Astrocyte of the cerebellum (primary cell): Measurements from ENCODE around the gene IKZF4.
"Not testable (repeated sequence)": the region's sequence is repeated elsewhere in the genome, so short reads cannot be mapped to it uniquely, and the experiment has no call there.

Source experiments
- DNase-seq: peaks from one replicate; pipeline ENCODE4 v3.0.0-alpha.2; 2011; ENCODE audit warnings: low read depth
- H3K4me3 ChIP-seq: 2 replicates; pipeline ENCODE4 v1.5.1; 2011; ENCODE audit warnings: mild to moderate bottlenecking, low read depth, low read length, moderate library complexity
- in situ Hi-C: cut with HindIII; loops from 2 replicates; pipeline ENCODE4 v1.10.0; 2017; ENCODE audit warnings: low sequenced_read_pairs
- TF ChIP-seq, protein P1 (sequence below): IDR thresholded peaks from 2 replicates; pipeline ENCODE4 v1.5.1; 2012; ENCODE audit warnings: low read length, low read depth, moderate library complexity, mild to moderate bottlenecking; ENCODE audit errors: missing control alignments

IKZF4 gene

GRCh38 chr12:56040151-56040550 lies 19.3 kb downstream of the IKZF4 start:
- no peak overlapping the region for H3K4me3 ChIP-seq
- DNase-seq, result no peak
- in situ Hi-C loops, result no loop called here
- TF ChIP-seq, protein P1, sequence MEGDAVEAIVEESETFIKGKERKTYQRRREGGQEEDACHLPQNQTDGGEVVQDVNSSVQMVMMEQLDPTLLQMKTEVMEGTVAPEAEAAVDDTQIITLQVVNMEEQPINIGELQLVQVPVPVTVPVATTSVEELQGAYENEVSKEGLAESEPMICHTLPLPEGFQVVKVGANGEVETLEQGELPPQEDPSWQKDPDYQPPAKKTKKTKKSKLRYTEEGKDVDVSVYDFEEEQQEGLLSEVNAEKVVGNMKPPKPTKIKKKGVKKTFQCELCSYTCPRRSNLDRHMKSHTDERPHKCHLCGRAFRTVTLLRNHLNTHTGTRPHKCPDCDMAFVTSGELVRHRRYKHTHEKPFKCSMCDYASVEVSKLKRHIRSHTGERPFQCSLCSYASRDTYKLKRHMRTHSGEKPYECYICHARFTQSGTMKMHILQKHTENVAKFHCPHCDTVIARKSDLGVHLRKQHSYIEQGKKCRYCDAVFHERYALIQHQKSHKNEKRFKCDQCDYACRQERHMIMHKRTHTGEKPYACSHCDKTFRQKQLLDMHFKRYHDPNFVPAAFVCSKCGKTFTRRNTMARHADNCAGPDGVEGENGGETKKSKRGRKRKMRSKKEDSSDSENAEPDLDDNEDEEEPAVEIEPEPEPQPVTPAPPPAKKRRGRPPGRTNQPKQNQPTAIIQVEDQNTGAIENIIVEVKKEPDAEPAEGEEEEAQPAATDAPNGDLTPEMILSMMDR, result no peak

DNA sequence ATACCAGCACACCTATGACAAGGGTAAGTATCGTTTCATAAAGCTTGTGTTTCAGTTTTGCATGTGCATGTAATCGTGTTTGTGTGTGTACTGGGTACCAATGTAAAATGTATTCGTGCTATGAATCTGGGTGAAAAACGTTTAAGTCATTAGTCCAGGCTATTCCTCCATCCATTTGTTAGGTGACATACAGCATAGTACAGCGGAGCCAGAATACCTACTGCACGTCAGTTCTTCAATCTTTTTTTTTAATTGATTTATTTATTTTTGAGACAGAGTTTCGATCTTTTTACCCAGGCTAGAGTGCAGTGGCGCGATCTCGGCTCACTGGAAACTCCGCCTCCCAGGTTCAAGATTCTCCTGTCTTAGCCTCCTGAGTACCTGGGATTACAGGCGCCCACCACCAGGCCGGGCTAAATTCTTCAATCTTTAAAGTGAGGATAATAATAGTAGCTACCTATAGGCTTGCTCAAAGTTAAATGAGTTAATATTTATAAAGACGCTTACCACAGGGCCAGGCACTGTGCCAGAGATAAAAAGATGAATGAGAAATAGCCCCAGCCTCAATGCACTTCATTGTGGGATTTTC lies 20.2 kb downstream of the IKZF4 start:
- TF ChIP-seq, protein P1, result no peak
- no peak for DNase-seq
- in situ Hi-C loops, result no loop called here
- peak overlapping the region; percentile 97 for H3K4me3 ChIP-seq

- DNase-seq, result peak; percentile 99
- in situ Hi-C loops, result no loop called here
- TF ChIP-seq, protein P1, result peak; percentile 44
- H3K4me3 ChIP-seq, result peak within 1 kb of the TSS; percentile 97
These were observed 20.9 kb downstream of the IKZF4 start, which contains the start of gene RPS26 for GRCh38 chr12:56041552-56042429. Gene RPS26, plus strand, starts transcription at chr12:56041918. Its CDS starts 249 bp downstream, at chr12:56042167.

GRCh38 chr12:56042430-56042813 lies 21.6 kb downstream of the IKZF4 start:
- DNase-seq, in situ Hi-C loops: not testable (repeated sequence)
- H3K4me3 ChIP-seq, result peak overlapping the region; percentile 97

DNA sequence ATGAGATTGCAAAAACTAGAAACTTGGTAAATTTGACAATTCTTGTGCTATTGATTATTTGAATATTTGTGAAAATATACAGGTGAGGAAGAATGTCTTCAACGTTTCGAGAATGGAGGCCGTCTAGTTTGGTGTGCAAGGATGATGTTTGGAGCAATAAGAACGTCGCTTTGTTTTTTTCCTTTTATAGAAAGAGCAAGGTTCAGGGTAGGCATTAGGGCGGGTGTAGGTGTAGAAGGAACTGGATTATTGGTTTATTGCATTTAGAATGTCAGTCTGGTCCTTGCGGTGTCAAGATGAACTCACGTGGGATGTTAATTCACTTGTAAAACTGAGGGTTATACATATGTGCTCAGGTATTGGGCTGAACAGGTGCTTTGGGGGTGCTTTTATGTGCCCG lies 22.0 kb downstream of the IKZF4 start:
- DNase-seq, result no peak
- H3K4me3 ChIP-seq, result peak overlapping the region; percentile 97
- TF ChIP-seq, protein P1, result no peak
- in situ Hi-C loops, result no loop called here

DNA sequence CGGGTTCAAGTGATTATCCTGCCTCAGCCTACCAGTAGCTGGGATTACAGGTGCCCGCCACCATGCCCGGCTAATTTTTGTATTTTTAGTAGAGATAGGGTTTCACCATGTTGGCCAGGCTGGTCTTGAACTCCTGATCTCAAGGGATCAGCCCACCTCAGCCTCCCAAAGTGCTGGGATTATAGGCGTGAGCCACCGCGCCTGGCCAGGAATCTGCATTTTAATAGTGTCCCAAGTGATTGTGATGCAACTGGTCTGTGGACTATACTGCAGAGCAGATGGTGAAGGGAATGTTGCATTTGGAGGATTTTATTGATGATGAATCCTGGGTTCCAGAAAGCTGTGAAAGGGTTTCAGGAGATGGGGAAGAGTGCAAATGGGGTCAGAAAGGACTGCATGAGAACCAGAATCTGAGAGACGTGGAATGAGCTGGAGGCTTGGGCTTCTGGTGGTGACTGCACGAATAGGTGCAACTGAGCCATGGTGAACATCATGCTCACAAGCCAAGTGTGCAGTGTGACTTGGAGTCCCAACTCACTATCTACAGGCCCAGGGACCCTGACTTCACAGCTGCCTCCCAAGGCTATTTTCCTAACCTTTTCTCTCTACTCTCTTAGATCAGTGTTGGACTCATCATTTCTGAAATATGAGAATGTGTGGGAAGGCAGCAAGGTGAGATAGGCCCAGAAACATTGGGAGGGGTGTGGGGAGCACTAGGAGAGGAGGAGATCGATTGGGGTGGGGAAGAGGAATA lies 25.4 kb downstream of the IKZF4 start:
- no peak overlapping the region for H3K4me3 ChIP-seq
- in situ Hi-C loops, result no loop called here
- DNase-seq, result no peak
- TF ChIP-seq, protein P1, result no peak

GRCh38 chr12:56053407-56053893 lies 32.6 kb downstream of the IKZF4 start:
- TF ChIP-seq, protein P1, result no peak
- no peak overlapping the region for H3K4me3 ChIP-seq
- DNase-seq, result no peak
- in situ Hi-C loops, result no loop called here

DNA sequence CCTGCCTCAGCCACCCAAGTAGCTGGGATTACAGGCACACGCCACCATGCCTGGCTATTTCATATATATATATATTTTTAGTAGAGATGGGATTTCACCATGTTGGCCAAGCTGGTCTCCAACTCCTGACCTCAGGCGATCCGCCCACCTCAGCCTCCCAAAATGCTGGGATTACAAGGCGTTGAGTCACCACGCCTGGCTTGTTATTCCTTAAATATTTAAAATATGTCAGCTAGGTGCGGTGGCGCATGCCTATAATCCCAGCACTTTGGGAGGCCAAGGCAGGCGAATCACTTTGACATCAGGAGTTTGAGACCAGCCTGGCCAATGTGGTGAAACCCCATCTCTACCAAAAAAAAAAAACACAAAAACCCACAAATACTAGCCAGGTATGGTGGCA lies 39.1 kb downstream of the IKZF4 start:
- H3K4me3 ChIP-seq, in situ Hi-C loops, DNase-seq: not testable (repeated sequence)
